Activated T-helper 17 cell treated with anti-CD3 and anti-CD28 coated beads, Interleukin-2, amount 50 U/mL, for 72 hours (primary cell): ENCODE measurements around the gene NUDT16L1. TPM values are rescaled to one million over a fixed set of nuclear protein-coding genes. Genes with fewer than 3 reads are reported as not detected.
A peak's percentile ranks its signal among the peaks of the same experiment; 100 is the strongest.

Experiments
- ATAC-seq: fragments of 150-1000 bp; cut with Tn5 transposase; replicated peaks from 2 replicates; pipeline ENCODE4 v1.10.0; 2021; ENCODE audit warnings: mild to moderate bottlenecking, moderate library complexity
- H3K27ac Mint-ChIP-seq: one replicate; pipeline ENCODE4 v1.8.0; 2022; ENCODE audit warnings: mixed read lengths
- H3K27me3 Mint-ChIP-seq: one replicate; pipeline ENCODE4 v1.8.0; 2022; ENCODE audit warnings: mixed read lengths
- H3K36me3 Mint-ChIP-seq: one replicate; pipeline ENCODE4 v1.8.0; 2022; ENCODE audit warnings: low read depth, mild to moderate bottlenecking, mixed read lengths
- H3K4me1 Mint-ChIP-seq: one replicate; pipeline ENCODE4 v1.8.0; 2022; ENCODE audit warnings: mixed read lengths
- H3K4me3 Mint-ChIP-seq: one replicate; pipeline ENCODE4 v1.8.0; 2022; ENCODE audit warnings: mild to moderate bottlenecking, mixed read lengths
- H3K9me3 Mint-ChIP-seq: one replicate; pipeline ENCODE4 v1.8.0; 2022; ENCODE audit warnings: mixed read lengths
- total RNA-seq, 2 donors: library from RNA; stranded (reverse); gene quantifications; one replicate each; pipeline ENCODE4 v1.2.3, GENCODE V29; 2022

The NUDT16L1 gene
- total RNA-seq, 2 donors from 2014 or later = 16.8 to 28.7 TPM

DNA sequence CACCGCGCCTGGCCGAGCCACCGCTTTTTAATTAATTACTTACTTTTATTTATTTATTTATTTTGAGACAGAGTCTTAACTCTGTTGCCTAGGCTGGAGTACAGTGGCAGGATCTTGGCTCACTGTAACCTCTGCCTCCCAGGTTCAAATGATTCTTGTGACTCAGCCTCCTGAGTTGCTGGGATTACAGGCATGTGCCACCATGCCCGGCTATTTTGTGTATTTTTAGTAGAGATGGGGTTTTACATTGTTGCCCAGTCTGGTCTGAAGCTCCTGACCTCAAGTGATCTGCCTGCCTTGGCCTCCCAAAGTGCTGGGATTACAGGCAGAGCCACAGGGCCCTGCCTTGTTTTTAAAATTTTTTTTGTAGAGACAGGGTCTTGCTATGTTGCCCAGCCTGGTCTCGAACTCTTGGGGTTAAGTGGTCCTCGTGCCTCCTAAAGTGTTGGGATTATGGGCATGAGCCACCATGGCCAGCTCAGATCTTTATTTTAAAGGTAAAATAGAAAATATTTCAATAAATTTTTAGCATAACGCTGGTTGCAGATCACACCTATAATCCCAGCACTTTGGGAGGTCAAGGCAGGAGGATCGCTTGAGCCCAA, 18.3 kb upstream of the NUDT16L1 start:
- ATAC-seq = no peak
- Mint-ChIP-seq H3K4me1 (peaks cover 18% of the 10 kb centered on the region), H3K27ac (peak overlapping the region; percentile 97), H3K9me3 (no peaks in the 10 kb centered on the region), H3K27me3 (no peaks in the 10 kb centered on the region), H3K36me3 (peaks cover 31% of the 10 kb centered on the region), H3K4me3 (peak overlapping the region; percentile 81)

DNA sequence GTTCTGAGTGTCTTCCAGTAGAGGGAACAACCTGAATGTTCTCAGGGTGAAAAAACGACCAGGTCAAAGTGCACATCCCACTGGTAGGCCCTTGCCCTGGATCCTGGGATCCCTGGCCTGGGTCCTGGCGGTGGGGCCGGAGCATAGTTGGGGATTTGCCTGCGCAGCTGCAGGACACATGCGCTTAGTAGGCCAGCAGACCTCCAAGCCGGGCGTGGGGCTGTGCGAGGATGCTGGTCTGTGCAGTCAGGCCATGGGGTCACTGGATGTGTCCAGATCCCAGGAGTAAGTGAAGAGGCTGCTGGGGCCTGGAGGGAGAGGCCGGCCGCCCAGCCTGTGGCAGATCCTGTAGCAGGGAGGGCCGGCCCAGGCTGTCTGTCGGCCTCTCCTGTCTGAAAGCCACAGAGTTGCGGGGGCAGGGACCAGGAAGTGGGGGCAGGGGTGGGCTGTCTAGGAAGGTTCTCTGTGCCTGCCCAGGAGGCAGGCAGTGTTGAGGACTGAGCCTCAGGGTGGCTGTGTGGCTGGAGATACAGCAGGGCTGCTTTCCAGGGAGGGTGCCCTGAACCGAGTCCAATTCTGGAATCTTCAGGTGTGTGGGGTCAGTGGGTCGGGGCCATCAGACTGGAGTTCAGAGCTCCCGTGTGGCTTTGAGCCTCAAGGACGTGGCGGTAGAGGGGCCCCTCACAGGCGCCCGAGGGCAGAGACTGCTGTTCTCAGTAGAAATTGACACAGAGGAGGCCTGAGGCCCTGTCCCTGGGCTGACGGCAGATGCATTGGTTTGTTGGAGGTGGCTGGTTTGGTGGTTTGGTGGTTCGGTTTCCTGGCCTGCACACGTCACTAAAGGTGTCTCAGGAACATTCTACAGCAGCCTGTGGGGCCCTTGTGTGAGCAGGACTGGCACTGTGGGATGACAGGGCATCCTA, 17.2 kb upstream of the NUDT16L1 start:
- Mint-ChIP-seq H3K9me3 (no peaks in the 10 kb centered on the region), H3K4me3 (peak overlapping the region; percentile 81), H3K27ac (peak overlapping the region; percentile 97), H3K4me1 (peaks cover 18% of the 10 kb centered on the region), H3K36me3 (peaks cover 31% of the 10 kb centered on the region), H3K27me3 (no peaks in the 10 kb centered on the region)
- ATAC-seq = peak; percentile 94

DNA sequence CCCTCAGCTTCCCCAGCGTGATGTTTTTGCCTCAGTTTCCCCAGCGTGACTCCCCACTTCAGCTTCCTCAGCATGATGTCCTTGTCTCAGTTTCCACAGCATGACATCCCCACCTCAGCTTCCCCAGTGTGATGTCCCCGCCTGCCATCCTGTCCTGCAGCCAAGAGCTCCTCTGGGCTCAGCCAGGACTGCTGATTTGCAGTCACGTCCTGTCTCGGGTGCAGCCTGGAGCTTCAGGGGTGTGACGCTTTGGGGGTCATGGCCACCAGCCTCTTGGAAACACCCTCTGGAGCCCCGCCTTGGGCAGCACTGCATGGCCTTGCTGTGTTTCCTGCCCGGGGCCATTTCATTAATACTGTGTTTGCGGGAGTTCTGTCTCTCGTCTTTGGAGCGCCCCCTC, 16.5 kb upstream of the NUDT16L1 start:
- peak overlapping the region; percentile 97 for H3K27ac Mint-ChIP-seq
- peaks cover 35% of the 10 kb centered on the region for H3K36me3 Mint-ChIP-seq
- H3K4me3 Mint-ChIP-seq = peak overlapping the region; percentile 81
- H3K27me3 Mint-ChIP-seq = no peaks in the 10 kb centered on the region
- peak; percentile 5 for ATAC-seq
- H3K4me1 Mint-ChIP-seq = peaks cover 18% of the 10 kb centered on the region
- H3K9me3 Mint-ChIP-seq = no peaks in the 10 kb centered on the region

DNA sequence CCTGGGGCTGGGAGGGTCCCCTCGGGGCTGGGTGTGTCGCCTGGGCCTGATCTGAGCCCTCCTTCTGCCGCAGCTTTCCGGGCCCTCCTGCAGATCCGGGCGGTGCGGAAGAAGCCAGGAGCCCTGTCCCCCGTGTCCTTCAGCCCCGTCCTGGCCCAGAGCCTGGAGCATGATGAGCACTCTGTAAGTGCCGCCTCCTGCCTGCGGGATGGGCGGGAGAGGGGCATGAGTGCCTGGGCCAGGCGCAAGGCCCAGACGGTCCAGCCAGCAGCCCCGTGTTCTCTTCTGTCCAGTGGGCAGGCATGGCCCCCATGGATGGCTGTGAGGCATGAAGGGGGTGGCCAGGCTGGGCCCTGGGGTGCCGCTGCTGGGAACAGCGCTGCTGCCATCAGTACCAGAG, 16.0 kb upstream of the NUDT16L1 start:
- ATAC-seq = no peak
- Mint-ChIP-seq H3K4me3 (peak overlapping the region; percentile 81), H3K9me3 (no peaks in the 10 kb centered on the region), H3K36me3 (peaks cover 35% of the 10 kb centered on the region), H3K4me1 (peaks cover 18% of the 10 kb centered on the region), H3K27me3 (no peaks in the 10 kb centered on the region), H3K27ac (peak overlapping the region; percentile 97)

DNA sequence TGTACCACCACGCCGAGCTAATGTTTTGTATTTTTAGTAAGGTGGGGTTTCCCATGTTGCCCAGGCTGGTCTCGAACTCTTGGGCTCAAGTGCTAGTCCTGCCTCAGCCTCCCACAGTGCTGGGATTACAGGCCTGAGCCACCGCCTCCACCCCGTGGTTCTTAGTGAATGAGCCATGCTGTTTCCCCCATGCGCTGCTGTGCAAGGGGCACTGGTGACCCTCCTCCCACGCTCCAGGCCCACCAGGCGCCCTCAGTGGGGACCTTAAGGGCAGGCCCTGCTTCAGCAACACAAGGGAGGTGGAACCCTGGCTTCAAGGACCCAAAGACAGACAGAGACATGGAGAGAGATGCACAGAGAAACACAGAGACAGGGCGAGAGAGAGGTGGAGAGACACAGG, 15.4 kb upstream of the NUDT16L1 start:
- H3K27me3 Mint-ChIP-seq = no peaks in the 10 kb centered on the region
- H3K36me3 Mint-ChIP-seq = peaks cover 36% of the 10 kb centered on the region
- H3K4me3 Mint-ChIP-seq = no peak overlapping the region
- H3K9me3 Mint-ChIP-seq = no peaks in the 10 kb centered on the region
- ATAC-seq = no peak
- H3K27ac Mint-ChIP-seq = peak overlapping the region; percentile 56
- peaks cover 18% of the 10 kb centered on the region for H3K4me1 Mint-ChIP-seq

DNA sequence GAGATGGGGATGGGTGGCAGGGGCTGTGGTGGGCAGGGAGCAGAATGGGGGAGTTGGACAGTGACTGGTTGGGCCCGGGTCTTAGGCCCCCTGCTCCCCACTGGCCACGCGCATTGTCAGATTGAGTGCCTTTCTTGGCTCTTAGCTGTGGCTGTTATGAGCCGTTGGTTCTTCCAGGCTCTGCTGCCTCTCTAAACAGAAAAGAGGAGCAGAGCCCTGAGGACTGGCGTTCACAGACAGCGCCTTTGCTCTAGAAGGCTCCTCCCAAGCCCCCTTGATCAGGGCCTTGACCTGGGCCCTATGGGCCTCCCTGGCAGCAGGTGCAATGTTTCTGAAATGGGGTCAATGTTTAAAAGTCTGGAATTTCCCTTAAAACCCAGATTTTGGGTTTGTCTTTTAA, 14.8 kb upstream of the NUDT16L1 start:
- H3K36me3 Mint-ChIP-seq = peaks cover 39% of the 10 kb centered on the region
- H3K27me3 Mint-ChIP-seq = no peaks in the 10 kb centered on the region
- H3K9me3 Mint-ChIP-seq = no peaks in the 10 kb centered on the region
- ATAC-seq = no peak
- H3K4me1 Mint-ChIP-seq = peaks cover 18% of the 10 kb centered on the region
- H3K27ac Mint-ChIP-seq = peak overlapping the region; percentile 56
- no peak overlapping the region for H3K4me3 Mint-ChIP-seq

DNA sequence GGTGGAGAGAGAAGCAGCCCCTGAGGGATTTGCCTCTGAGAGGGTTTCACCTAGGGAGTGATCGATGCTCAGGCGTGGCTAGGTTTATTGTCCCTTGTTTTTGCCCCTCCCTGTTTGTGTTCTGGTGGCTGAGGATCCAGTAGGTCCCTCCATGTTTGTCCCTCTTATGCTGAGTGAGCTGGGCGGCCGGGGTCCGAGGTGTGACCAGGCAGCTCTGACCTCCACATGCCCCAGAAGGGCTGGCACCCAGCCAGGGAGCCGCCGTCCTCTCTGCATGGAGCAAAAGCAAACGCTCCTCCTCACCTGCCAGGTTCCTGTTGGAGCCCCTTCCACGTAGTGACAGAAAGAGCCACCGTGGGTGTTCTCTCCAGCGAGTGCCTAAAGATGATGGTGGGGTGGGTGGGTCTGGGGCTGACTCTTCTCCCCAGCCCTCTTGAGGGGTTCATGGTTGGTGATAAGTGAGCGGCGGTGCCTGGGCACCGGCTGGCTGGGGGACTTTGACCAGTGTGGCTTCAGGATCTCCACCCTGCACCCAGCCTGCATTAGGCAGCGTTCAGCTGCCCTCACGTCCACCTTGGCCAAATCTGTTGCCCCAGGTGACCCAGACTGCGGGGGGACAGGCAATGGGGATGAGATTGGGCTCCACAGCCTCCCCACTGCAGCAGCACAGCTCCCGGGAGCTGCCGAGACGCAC, 14.1 kb upstream of the NUDT16L1 start:
- Mint-ChIP-seq H3K4me1 (peaks cover 18% of the 10 kb centered on the region), H3K4me3 (no peak overlapping the region), H3K36me3 (peaks cover 37% of the 10 kb centered on the region), H3K27ac (peak overlapping the region; percentile 56), H3K27me3 (no peaks in the 10 kb centered on the region), H3K9me3 (no peaks in the 10 kb centered on the region)
- ATAC-seq = no peak

DNA sequence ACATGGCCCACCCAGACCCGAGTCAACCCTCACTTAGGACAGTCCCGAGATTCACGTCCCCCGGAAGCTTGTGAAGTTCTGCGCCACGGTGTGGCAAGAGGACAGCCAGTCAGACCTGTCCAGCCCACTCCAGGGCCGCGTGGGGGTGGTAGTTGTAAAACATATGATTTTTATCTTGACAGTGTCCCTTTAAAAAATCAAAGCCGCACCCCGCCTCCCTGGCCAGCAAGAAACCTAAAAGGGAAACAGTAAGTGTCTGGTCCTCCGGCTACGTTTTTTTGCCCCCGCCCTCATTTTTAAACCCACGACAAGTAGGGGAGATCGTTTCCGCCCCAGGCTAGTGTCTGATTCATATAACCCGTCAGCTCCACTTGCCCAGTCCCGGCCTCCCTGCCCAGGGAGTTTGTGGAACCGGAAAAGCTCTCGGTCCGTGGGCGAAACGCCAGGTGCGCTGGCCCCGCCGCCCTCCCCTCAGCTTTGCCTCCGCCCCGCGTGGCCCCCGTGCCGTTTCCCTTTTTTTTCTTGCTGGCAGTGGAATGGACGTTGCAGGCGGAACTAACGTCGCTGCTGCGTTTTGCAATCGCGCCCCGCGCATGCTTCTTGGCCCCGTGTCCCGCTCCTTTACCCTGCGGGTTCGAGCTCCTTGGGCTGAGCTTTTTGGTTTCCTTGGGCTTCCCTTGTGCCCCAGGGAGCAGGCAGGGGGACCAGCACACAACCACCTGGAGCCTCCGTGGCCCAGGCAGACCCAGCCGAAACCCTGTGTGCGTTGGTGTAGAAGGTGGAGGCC, 13.3 kb upstream of the NUDT16L1 start:
- peaks cover 18% of the 10 kb centered on the region for H3K4me1 Mint-ChIP-seq
- H3K27ac Mint-ChIP-seq = no peak overlapping the region
- no peaks in the 10 kb centered on the region for H3K27me3 Mint-ChIP-seq
- H3K9me3 Mint-ChIP-seq = no peaks in the 10 kb centered on the region
- no peak overlapping the region for H3K4me3 Mint-ChIP-seq
- no peak for ATAC-seq
- peaks cover 42% of the 10 kb centered on the region for H3K36me3 Mint-ChIP-seq

DNA sequence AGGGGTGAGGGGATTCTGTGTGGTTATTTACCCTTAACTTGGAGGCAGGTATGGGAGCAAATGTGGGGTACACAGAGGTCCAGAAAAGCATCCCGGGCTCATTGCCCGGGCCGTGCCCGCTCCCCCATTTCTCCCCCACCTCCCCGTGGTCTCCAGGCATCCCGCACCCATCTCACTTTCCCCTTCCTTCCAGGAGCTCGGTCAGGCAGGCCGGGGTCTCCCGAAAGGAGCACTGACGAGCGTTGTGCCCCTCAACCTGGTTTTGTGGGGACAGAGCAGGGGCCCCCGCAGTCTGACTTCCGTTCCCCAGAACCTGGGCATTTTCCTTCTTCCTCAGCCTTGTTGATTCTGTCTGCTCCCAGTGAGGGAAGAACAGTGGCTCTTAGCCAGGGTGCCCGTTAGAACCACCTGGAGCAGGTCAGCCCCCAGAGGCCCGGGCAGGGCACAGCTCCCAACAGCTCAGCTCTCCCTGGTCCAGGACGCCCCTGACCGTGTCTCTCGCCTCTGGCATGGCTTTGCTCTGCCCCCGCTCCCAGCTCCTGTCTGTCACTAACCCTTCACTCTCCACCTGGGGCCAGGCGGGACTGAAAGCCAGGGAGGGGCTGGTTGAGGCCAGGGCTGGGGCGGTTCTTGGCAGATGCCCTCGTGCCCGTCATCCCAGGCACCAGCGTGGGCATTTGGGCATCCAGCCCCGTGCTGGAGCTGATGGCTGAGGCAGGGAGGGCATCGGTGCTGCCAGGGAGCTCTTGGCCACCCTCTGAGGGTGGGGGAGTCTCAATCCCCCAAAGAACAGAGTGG, 12.5 kb upstream of the NUDT16L1 start:
- Mint-ChIP-seq H3K36me3 (peaks cover 41% of the 10 kb centered on the region), H3K27me3 (no peaks in the 10 kb centered on the region), H3K4me1 (peaks cover 18% of the 10 kb centered on the region), H3K4me3 (no peak overlapping the region), H3K9me3 (no peaks in the 10 kb centered on the region), H3K27ac (no peak overlapping the region)
- no peak for ATAC-seq

DNA sequence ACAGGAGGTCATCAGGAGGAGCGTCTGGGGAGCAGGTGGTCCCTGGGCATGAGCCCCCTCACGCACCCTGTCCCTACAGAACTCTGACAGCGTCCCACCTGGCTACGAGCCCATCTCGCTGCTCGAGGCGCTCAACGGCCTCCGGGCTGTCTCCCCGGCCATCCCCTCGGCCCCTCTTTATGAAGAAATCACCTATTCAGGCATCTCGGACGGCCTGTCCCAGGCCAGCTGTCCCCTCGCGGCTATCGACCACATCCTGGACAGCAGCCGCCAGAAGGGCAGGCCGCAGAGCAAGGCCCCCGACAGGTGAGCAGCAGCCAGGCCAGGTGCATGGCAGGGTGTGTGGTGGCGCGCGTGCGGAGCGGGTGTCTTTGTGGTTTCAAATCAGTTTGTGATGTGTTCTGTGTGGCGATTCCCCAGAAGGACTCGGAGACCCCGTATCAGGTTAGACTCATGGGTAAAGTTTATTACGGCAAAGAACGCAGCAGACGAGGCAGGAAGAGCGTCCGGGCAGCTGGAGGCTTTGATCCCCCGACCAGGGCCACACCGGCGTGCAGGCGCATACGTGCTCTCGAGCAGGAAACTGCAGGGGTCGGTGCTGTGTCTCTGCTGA, 11.8 kb upstream of the NUDT16L1 start:
- Mint-ChIP-seq H3K4me3 (no peak overlapping the region), H3K36me3 (peaks cover 34% of the 10 kb centered on the region), H3K9me3 (no peaks in the 10 kb centered on the region), H3K27ac (no peak overlapping the region), H3K27me3 (no peaks in the 10 kb centered on the region), H3K4me1 (peaks cover 11% of the 10 kb centered on the region)
- ATAC-seq = no peak

DNA sequence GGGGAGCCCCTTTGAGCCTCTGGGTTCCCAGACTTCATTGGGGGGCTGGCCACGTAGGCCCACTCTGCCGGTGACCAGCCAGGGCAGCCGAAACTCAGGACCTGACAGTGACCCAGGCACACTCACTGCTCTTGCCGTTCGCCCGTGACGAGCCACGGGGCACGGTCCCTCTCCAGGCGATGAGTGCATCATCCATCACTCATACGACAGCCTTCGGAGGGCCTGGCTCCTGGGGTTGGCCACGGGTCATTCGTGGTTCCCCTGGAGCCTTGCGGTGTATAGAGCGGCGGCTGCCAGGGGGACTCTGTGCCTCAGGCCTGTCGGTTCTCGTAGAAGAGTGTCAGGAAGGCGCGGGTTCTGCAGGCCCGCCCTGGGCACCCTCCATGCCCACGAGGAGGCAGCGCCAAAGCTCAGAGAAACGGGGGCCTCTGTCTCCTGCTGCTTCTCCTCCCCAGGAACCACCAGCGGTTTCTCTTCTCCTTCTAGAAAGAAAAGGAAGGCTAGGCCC, 11.2 kb upstream of the NUDT16L1 start:
- Mint-ChIP-seq H3K36me3 (peaks cover 32% of the 10 kb centered on the region), H3K27ac (no peak overlapping the region), H3K27me3 (no peaks in the 10 kb centered on the region), H3K4me1 (peaks cover 6% of the 10 kb centered on the region), H3K4me3 (no peak overlapping the region), H3K9me3 (no peaks in the 10 kb centered on the region)
- no peak for ATAC-seq

DNA sequence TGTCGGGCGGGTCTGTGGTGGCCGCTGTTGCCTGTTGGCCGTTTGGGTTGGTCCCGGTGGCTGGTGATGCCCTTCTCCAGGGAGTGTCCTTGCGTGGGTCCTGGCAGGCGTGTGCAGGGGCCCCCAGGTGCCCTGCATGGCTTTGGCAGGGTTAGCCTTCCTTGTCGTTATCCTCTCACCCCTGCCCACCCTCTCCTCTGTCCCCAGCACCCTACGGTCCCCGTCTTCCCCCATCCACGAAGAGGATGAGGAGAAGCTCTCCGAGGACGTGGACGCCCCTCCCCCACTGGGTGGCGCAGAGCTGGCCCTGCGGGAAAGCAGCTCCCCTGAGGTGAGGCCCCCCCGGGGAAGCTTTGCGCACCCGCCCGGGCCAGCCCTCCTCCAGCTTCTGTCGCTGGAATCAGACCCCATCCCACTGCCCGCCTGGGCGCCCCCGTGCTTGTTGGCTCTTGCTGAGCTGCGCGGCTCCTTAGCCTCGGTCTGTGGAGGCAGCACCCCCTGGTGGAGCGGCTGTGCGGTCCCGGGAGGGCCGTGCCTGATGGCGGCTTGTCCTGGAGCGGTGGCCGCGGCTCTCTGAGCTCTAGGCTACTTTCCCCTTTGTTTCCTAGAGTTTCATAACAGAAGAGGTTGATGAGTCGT, 10.6 kb upstream of the NUDT16L1 start:
- H3K27ac Mint-ChIP-seq = no peak overlapping the region
- peaks cover 6% of the 10 kb centered on the region for H3K4me1 Mint-ChIP-seq
- H3K9me3 Mint-ChIP-seq = no peaks in the 10 kb centered on the region
- peak; percentile 64 for ATAC-seq
- no peak overlapping the region for H3K4me3 Mint-ChIP-seq
- H3K36me3 Mint-ChIP-seq = peaks cover 34% of the 10 kb centered on the region
- no peaks in the 10 kb centered on the region for H3K27me3 Mint-ChIP-seq
